GM12878 (cell line): ENCODE data around the gene EPX. TPM values are rescaled to one million over a fixed set of nuclear protein-coding genes. Genes with fewer than 3 reads are reported as not detected.

Source experiments
- ATAC-seq: fragments of 200-7000 bp; cut with Tn5 transposase; 3 replicates; pipeline ENCODE4 v1.9.1; 2020; ENCODE audit warnings: mild to moderate bottlenecking, moderate library complexity
- BruUV-seq: library from RNA; stranded (reverse); fragments of 400-500 nt; replicated peaks from 2 replicates; lab custom pipeline; 2021; lab: Mats Ljungman, UMichigan
- CTCF ChIA-PET: fragments of 300-600 bp; sonication (Branson Sonifier 250); formaldehyde crosslinking; extraction: SDS; loops from one replicate; lab custom pipeline; 2021; ENCODE audit warnings: inconsistent platforms; lab: Yijun Ruan, JAX
- POLR2A ChIA-PET: fragments of 350-600 bp; formaldehyde crosslinking; extraction: SDS; loops from one replicate; lab custom pipeline; 2021; ENCODE audit warnings: inconsistent platforms; lab: Charles Lee
- RAD21 ChIA-PET: fragments of 300-600 bp; sonication (Branson Sonifier 250); formaldehyde crosslinking; loops from one replicate; lab custom pipeline; 2023; ENCODE audit warnings: antibody characterized with exemption; ENCODE audit not compliant: unreplicated experiment; lab: Charles Lee
- SMC1A ChIA-PET: fragments of 300-600 bp; sonication (Branson Sonifier 250); formaldehyde crosslinking; loops from one replicate; lab custom pipeline; 2023; ENCODE audit not compliant: unreplicated experiment, uncharacterized antibody; lab: Charles Lee
- DNase-seq: peaks from one replicate; pipeline ENCODE4 v3.0.0-alpha.2; 2011; ENCODE audit warnings: low read depth, low spot score
- FAIRE-seq: peaks from 3 replicates; lab custom pipeline; 2011; peaks lifted over from hg19 to GRCh38; lab: Jason Lieb, UNC
- H2AFZ ChIP-seq: 2 replicates; pipeline ENCODE4 v1.6.0; 2011; ENCODE audit warnings: low read depth, low read length, control low read depth; ENCODE audit not compliant: control insufficient read depth
- H3K27ac ChIP-seq: 2 replicates; pipeline ENCODE4 v1.5.1; 2011; ENCODE audit warnings: control low read depth; ENCODE audit not compliant: control insufficient read depth, insufficient read depth
- H3K27me3 ChIP-seq, 2 experiments: replicated peaks in 1 of 2; 2 replicates each; pipeline versions ENCODE4 v1.6.0 to v1.6.1; 2011; ENCODE audit warnings: low read length in 1 of 2; ENCODE audit not compliant: control insufficient read depth in 2 of 2, insufficient read depth in 2 of 2
- H3K36me3 ChIP-seq, 2 experiments: 2 replicates each; pipeline ENCODE4 v1.5.1; 2011; ENCODE audit warnings: low read length in 1 of 2; ENCODE audit not compliant: control insufficient read depth in 2 of 2, insufficient read depth in 2 of 2
- H3K4me1 ChIP-seq: 2 replicates; pipeline ENCODE4 v1.6.1; 2011; ENCODE audit warnings: mild to moderate bottlenecking, low read length, moderate library complexity, mixed read lengths; ENCODE audit not compliant: control insufficient read depth, insufficient read depth
- H3K4me2 ChIP-seq: 2 replicates; pipeline ENCODE4 v1.6.0; 2011; ENCODE audit warnings: control low read depth; ENCODE audit not compliant: control insufficient read depth, insufficient read depth
- H3K4me3 ChIP-seq: fragments of 200-600 bp; sonication (generic); 2 replicates; pipeline ENCODE4 v1.5.1; 2016
- H3K79me2 ChIP-seq: 2 replicates; pipeline ENCODE4 v1.6.0; 2011; ENCODE audit warnings: low read length; ENCODE audit not compliant: control insufficient read depth, insufficient read depth
- H3K9ac ChIP-seq: 2 replicates; pipeline ENCODE4 v1.8.0; 2011; ENCODE audit warnings: low read length, control low read depth, mixed read lengths; ENCODE audit not compliant: control insufficient read depth, insufficient read depth
- H3K9me3 ChIP-seq: replicated peaks from 3 replicates; pipeline ENCODE4 v1.5.1; 2011; ENCODE audit warnings: mild to moderate bottlenecking, low read length; ENCODE audit not compliant: control insufficient read depth, insufficient read depth
- H4K20me1 ChIP-seq: 2 replicates; pipeline ENCODE4 v1.6.0; 2011; ENCODE audit not compliant: control insufficient read depth, insufficient read depth
- BCL11A ChIP-seq: IDR thresholded peaks from 2 replicates; pipeline ENCODE4 v1.6.1; 2011; ENCODE audit warnings: low read depth, low read length
- CBFB ChIP-seq: IDR thresholded peaks from 2 replicates; pipeline ENCODE4 v1.6.1; 2016; ENCODE audit warnings: antibody characterized with exemption, low read depth
- CBX3 ChIP-seq: fragments of 200-600 bp; sonication (generic); IDR thresholded peaks from 2 replicates; pipeline ENCODE4 v1.6.1; 2016; ENCODE audit warnings: low read depth, borderline replicate concordance
- CHD4 ChIP-seq: fragments of 200-600 bp; sonication (generic); IDR thresholded peaks from 2 replicates; pipeline ENCODE4 v1.6.1; 2016; ENCODE audit warnings: mild to moderate bottlenecking
- CREM ChIP-seq: IDR thresholded peaks from 2 replicates; pipeline ENCODE4 v1.6.1; 2014; ENCODE audit warnings: antibody characterized with exemption, low read depth
- GABPA ChIP-seq: IDR thresholded peaks from 2 replicates; pipeline ENCODE4 v1.6.1; 2014; ENCODE audit warnings: antibody characterized with exemption, low read depth, mild to moderate bottlenecking, inconsistent platforms
- KDM1A ChIP-seq: fragments of 200-600 bp; sonication (generic); IDR thresholded peaks from 2 replicates; pipeline ENCODE4 v1.6.1; 2016; ENCODE audit warnings: borderline replicate concordance
- MTA3 ChIP-seq: IDR thresholded peaks from 2 replicates; pipeline ENCODE4 v1.6.1; 2012; ENCODE audit warnings: low read length, inconsistent platforms, borderline replicate concordance
- NR2C2 ChIP-seq: IDR thresholded peaks from 2 replicates; pipeline ENCODE4 v1.6.1; 2011; ENCODE audit warnings: borderline replicate concordance, low read depth; ENCODE audit not compliant: control insufficient read depth, insufficient read length
- PML ChIP-seq: IDR thresholded peaks from 2 replicates; pipeline ENCODE4 v1.6.1; 2012; ENCODE audit warnings: low read length, inconsistent platforms
- POLR2AphosphoS2 ChIP-seq: IDR thresholded peaks from 2 replicates; pipeline ENCODE4 v1.6.1; 2011; ENCODE audit warnings: low read depth, mild to moderate bottlenecking, low read length, improper control_type of control experiment, moderate library complexity
- SREBF2 ChIP-seq: IDR thresholded peaks from 2 replicates; pipeline ENCODE4 v1.6.1; 2012; ENCODE audit warnings: mild to moderate bottlenecking, low read length
- TCF12 ChIP-seq: IDR thresholded peaks from 2 replicates; pipeline ENCODE4 v1.6.1; 2011; ENCODE audit warnings: low read depth, mild to moderate bottlenecking, low read length
- ZNF622 ChIP-seq: fragments of 450-650 bp; IDR thresholded peaks from 2 replicates; pipeline ENCODE4 v1.6.1; 2017; ENCODE audit warnings: mild to moderate bottlenecking, inconsistent platforms
- WGBS: methylation state at CpG from one replicate; pipeline ENCODE4 v1.1.6; 2016; ENCODE audit warnings: low lambda C conversion rate; ENCODE audit not compliant: insufficient replicate concordance, insufficient coverage; ENCODE audit errors: missing lambda C conversion rate; 5-methylcytosine and 5-hydroxymethylcytosine counted together
- in situ Hi-C: fragments of 300-500 bp; cut with MboI; formaldehyde crosslinking; loops from 9 replicates; pipeline ENCODE4 v1.14.3; 2018; ENCODE audit warnings: mixed read lengths
- intact Hi-C: fragments of 100-400 bp; cut with micrococcal nuclease; formaldehyde crosslinking; loops from one replicate; pipeline ENCODE4 v1.14.2; 2022; ENCODE audit not compliant: unreplicated experiment
- polyA plus RNA-seq, 11 experiments: library from polyadenylated mRNA; depleted of rRNA in 4 of 11; unstranded in 6 of 11; stranded (reverse) in 5 of 11; fragments of >200 nt; fragmentation: Nextera tagmentation in 4 of 11; fragmentation: Illumina TruSeq in 1 of 11; extraction: Ambion mirVana in 4 of 11; extraction: Trizol in 1 of 11; gene quantifications; 1 replicate in 1 of 11; 2 replicates in 10 of 11; pipeline versions ENCODE4 v1.2.1 to v1.2.3, GENCODE V29; 2011 to 2016; ENCODE audit warnings: inconsistent platforms in 2 of 11, missing spikeins in 2 of 11, low read depth in 1 of 11
- total RNA-seq, 4 experiments: library from RNA; depleted of rRNA in 3 of 4; stranded (reverse); fragments of >200 nt in 3 of 4; fragmentation: Illumina TruSeq in 1 of 4; extraction: Trizol in 1 of 4; gene quantifications; 2 replicates each; pipeline versions ENCODE4 v1.2.1 to v1.2.3, GENCODE V29; 2013 to 2021
- TF ChIP-seq, protein P1 (sequence below): IDR thresholded peaks from 2 replicates; pipeline ENCODE4 v1.6.1; 2012; ENCODE audit warnings: mild to moderate bottlenecking, low read depth, low read length
- TF ChIP-seq, protein P2 (sequence below): fragments of 450-650 bp; IDR thresholded peaks from 2 replicates; pipeline ENCODE4 v1.6.1; 2016; ENCODE audit warnings: mild to moderate bottlenecking
- TF ChIP-seq, protein P3 (sequence below): fragments of 450-650 bp; IDR thresholded peaks from 2 replicates; pipeline ENCODE4 v1.6.1; 2017; ENCODE audit warnings: borderline replicate concordance
- TF ChIP-seq, protein P4 (sequence below): fragments of 450-650 bp; conservative IDR thresholded peaks from 2 replicates; pipeline ENCODE4 v1.6.1; 2017; ENCODE audit warnings: mild to moderate bottlenecking, moderate library complexity

The EPX gene
- total and polyA plus RNA-seq, 10 of the 15 experiments (the other 5 are each of a cell fraction or from before 2014, with no cell fraction given), result 0.03 TPM; not detected in 9

DNA sequence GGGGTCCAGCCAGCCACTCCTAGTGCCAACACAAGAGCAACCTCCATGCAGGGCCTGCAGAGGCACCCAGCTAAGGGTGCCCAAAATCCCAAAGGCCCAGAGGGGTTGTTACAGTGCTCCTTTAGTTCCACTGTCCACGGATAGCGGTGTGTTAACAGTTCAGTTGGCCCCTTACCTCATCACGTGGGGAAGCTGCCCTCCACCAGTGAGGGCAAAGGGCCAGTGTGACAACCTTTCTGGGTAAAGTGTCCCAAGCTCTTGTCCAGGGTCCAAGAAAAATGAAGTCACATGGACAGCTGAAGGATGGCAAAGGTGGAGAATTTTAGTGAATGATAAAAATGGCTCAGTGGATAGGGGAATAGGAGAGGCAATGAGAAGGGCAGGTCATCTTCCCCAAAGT, 35.2 kb downstream of the EPX start:
- POLR2A ChIA-PET, result interaction anchor here (4.0 kb wide), 1 partner anchor 8 kb away, joined by 25 read pairs; the partner anchor contains the start of gene MKS1
- Histone ChIP-seq H3K9me3 (no peaks in the 10 kb centered on the region; the same call in 2 of the 3 replicates), H3K27me3 (no peaks in the 10 kb centered on the region), H3K27ac (no peak overlapping the region), H3K36me3 (no peaks in the 10 kb centered on the region), H3K9ac (no peak overlapping the region), H4K20me1 (no peaks in the 10 kb centered on the region), H3K4me3 (no peak overlapping the region), H3K4me2 (no peak overlapping the region), H2AFZ (no peak overlapping the region), H3K4me1 (peaks cover 12% of the 10 kb centered on the region), H3K79me2 (no peaks in the 10 kb centered on the region)
- CTCF ChIA-PET, result interaction anchor here (2.0 to 7.0 kb wide), 3 partner anchors 9 to 21 kb away, joined by 12 to 78 read pairs (median 65); partner anchors contain the start of genes LPO and MKS1
- intact Hi-C loops, result no loop called here
- RAD21 ChIA-PET, result interaction anchor here (1.0 to 1.3 kb wide), 2 partner anchors 9 to 27 kb away, joined by 3 to 4 read pairs; no protein-coding TSS in a partner anchor
- ATAC-seq (no peak), FAIRE-seq (no peak), DNase-seq (no peak)
- 46% methylated on average over 3 of the region's 3 CpGs for WGBS
- no peak for TF ChIP-seq KDM1A
- TF ChIP-seq, protein P1, sequence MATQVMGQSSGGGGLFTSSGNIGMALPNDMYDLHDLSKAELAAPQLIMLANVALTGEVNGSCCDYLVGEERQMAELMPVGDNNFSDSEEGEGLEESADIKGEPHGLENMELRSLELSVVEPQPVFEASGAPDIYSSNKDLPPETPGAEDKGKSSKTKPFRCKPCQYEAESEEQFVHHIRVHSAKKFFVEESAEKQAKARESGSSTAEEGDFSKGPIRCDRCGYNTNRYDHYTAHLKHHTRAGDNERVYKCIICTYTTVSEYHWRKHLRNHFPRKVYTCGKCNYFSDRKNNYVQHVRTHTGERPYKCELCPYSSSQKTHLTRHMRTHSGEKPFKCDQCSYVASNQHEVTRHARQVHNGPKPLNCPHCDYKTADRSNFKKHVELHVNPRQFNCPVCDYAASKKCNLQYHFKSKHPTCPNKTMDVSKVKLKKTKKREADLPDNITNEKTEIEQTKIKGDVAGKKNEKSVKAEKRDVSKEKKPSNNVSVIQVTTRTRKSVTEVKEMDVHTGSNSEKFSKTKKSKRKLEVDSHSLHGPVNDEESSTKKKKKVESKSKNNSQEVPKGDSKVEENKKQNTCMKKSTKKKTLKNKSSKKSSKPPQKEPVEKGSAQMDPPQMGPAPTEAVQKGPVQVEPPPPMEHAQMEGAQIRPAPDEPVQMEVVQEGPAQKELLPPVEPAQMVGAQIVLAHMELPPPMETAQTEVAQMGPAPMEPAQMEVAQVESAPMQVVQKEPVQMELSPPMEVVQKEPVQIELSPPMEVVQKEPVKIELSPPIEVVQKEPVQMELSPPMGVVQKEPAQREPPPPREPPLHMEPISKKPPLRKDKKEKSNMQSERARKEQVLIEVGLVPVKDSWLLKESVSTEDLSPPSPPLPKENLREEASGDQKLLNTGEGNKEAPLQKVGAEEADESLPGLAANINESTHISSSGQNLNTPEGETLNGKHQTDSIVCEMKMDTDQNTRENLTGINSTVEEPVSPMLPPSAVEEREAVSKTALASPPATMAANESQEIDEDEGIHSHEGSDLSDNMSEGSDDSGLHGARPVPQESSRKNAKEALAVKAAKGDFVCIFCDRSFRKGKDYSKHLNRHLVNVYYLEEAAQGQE, result no peak
- no peak for TF ChIP-seq SREBF2
- TF ChIP-seq, protein P2, sequence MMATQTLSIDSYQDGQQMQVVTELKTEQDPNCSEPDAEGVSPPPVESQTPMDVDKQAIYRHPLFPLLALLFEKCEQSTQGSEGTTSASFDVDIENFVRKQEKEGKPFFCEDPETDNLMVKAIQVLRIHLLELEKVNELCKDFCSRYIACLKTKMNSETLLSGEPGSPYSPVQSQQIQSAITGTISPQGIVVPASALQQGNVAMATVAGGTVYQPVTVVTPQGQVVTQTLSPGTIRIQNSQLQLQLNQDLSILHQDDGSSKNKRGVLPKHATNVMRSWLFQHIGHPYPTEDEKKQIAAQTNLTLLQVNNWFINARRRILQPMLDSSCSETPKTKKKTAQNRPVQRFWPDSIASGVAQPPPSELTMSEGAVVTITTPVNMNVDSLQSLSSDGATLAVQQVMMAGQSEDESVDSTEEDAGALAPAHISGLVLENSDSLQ, result no peak
- no peak for TF ChIP-seq POLR2AphosphoS2
- TF ChIP-seq NR2C2, result no peak
- TF ChIP-seq BCL11A, result no peak
- no peak for TF ChIP-seq PML
- no peak for TF ChIP-seq CBX3
- TF ChIP-seq ZNF622, result no peak
- TF ChIP-seq CREM, result no peak
- TF ChIP-seq GABPA, result no peak
- TF ChIP-seq CHD4, result no peak
- no peak for TF ChIP-seq CBFB
- TF ChIP-seq, protein P3, sequence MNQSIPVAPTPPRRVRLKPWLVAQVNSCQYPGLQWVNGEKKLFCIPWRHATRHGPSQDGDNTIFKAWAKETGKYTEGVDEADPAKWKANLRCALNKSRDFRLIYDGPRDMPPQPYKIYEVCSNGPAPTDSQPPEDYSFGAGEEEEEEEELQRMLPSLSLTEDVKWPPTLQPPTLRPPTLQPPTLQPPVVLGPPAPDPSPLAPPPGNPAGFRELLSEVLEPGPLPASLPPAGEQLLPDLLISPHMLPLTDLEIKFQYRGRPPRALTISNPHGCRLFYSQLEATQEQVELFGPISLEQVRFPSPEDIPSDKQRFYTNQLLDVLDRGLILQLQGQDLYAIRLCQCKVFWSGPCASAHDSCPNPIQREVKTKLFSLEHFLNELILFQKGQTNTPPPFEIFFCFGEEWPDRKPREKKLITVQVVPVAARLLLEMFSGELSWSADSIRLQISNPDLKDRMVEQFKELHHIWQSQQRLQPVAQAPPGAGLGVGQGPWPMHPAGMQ, result no peak
- TF ChIP-seq MTA3, result no peak
- TF ChIP-seq, protein P4, sequence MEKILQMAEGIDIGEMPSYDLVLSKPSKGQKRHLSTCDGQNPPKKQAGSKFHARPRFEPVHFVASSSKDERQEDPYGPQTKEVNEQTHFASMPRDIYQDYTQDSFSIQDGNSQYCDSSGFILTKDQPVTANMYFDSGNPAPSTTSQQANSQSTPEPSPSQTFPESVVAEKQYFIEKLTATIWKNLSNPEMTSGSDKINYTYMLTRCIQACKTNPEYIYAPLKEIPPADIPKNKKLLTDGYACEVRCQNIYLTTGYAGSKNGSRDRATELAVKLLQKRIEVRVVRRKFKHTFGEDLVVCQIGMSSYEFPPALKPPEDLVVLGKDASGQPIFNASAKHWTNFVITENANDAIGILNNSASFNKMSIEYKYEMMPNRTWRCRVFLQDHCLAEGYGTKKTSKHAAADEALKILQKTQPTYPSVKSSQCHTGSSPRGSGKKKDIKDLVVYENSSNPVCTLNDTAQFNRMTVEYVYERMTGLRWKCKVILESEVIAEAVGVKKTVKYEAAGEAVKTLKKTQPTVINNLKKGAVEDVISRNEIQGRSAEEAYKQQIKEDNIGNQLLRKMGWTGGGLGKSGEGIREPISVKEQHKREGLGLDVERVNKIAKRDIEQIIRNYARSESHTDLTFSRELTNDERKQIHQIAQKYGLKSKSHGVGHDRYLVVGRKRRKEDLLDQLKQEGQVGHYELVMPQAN, result no peak
- TF ChIP-seq TCF12, result no peak
- BruUV-seq, result no TSS peak
- SMC1A ChIA-PET, result interaction anchor here (1.4 to 4.2 kb wide), 2 partner anchors 8 to 206 kb away, joined by 3 to 26 read pairs; partner anchors contain the start of gene MKS1
- in situ Hi-C loops, result no loop called here
